SU-DHL-6 (cell line): ENCODE results near the gene IFNG-AS1.
A peak's percentile ranks its signal among the peaks of the same experiment; 100 is the strongest.

ENCODE experiments used
- H2AFZ ChIP-seq: fragments of 200-600 bp; sonication (generic); 2 replicates; pipeline ENCODE4 v1.6.1; 2014; ENCODE audit warnings: low read depth, mild to moderate bottlenecking, moderate library complexity, mixed read lengths, antibody characterized with exemption, low read length; ENCODE audit not compliant: severe bottlenecking
- H3F3A ChIP-seq: fragments of 200-600 bp; shearing (Covaris generic); 2 replicates; pipeline ENCODE4 v1.6.0; 2016; ENCODE audit warnings: antibody characterized with exemption, mild to moderate bottlenecking; ENCODE audit not compliant: insufficient read depth
- H3K27ac ChIP-seq: fragments of 200-600 bp; sonication (generic); 2 replicates; pipeline ENCODE4 v1.5.1; 2016; ENCODE audit warnings: low read depth, mild to moderate bottlenecking, low read length, moderate library complexity, mixed read lengths
- H3K27me3 ChIP-seq: fragments of 200-600 bp; sonication (generic), shearing (Covaris generic); 2 replicates; pipeline ENCODE4 v1.6.0; 2014; ENCODE audit warnings: mild to moderate bottlenecking, low read length
- H3K36me3 ChIP-seq: fragments of 200-600 bp; sonication (generic); 2 replicates; pipeline ENCODE4 v1.6.1; 2014; ENCODE audit warnings: mild to moderate bottlenecking, low read length, mixed read lengths
- H3K4me2 ChIP-seq: fragments of 300-600, 200-600 bp; shearing (Covaris generic), sonication (generic); 2 replicates; pipeline ENCODE4 v1.6.0; 2014; ENCODE audit warnings: low read length, low read depth, mild to moderate bottlenecking; ENCODE audit not compliant: poor library complexity, severe bottlenecking
- H3K4me3 ChIP-seq: fragments of 200-600 bp; sonication (generic); 2 replicates; pipeline ENCODE4 v1.5.1; 2014; ENCODE audit warnings: antibody characterized with exemption, low read length, mild to moderate bottlenecking, mixed read lengths; ENCODE audit not compliant: insufficient read depth, poor library complexity, severe bottlenecking
- H3K79me2 ChIP-seq: fragments of 200-600 bp; sonication (generic); 2 replicates; pipeline ENCODE4 v1.6.1; 2014; ENCODE audit warnings: mild to moderate bottlenecking, low read length, moderate library complexity; ENCODE audit not compliant: insufficient read depth
- H3K9ac ChIP-seq: fragments of 200-600 bp; sonication (generic); 2 replicates; pipeline ENCODE4 v1.7.0; 2014; ENCODE audit warnings: mild to moderate bottlenecking, low read length
- H3K9me2 ChIP-seq: fragments of 200-600 bp; sonication (generic); replicated peaks from 2 replicates; pipeline ENCODE4 v1.6.1; 2014; ENCODE audit warnings: low read length; ENCODE audit not compliant: insufficient read depth
- H3K9me3 ChIP-seq: fragments of 200-600 bp; sonication (generic); 2 replicates; pipeline ENCODE4 v1.6.1; 2014; ENCODE audit warnings: low read length, mixed read lengths; ENCODE audit not compliant: insufficient read depth
- H4K20me1 ChIP-seq: fragments of 200-600 bp; sonication (generic); 2 replicates; pipeline ENCODE4 v1.6.1; 2014; ENCODE audit warnings: low read depth, mild to moderate bottlenecking, antibody characterized with exemption, low read length, moderate library complexity, mixed read lengths
- EZH2phosphoT487 ChIP-seq: fragments of 200-600 bp; sonication (generic), shearing (Covaris generic); conservative IDR thresholded peaks from 2 replicates; pipeline ENCODE4 v1.6.1; 2018; ENCODE audit warnings: mild to moderate bottlenecking, antibody characterized with exemption, low read length, moderate library complexity, mixed read lengths
- TF ChIP-seq, protein P1 (sequence below): fragments of 200-600 bp; sonication (generic); IDR thresholded peaks from one replicate; pipeline ENCODE4 v1.5.1; 2017; ENCODE audit warnings: antibody characterized with exemption, mild to moderate bottlenecking, low read length, moderate library complexity; ENCODE audit not compliant: insufficient read depth, poor library complexity, severe bottlenecking

The IFNG-AS1 gene

DNA sequence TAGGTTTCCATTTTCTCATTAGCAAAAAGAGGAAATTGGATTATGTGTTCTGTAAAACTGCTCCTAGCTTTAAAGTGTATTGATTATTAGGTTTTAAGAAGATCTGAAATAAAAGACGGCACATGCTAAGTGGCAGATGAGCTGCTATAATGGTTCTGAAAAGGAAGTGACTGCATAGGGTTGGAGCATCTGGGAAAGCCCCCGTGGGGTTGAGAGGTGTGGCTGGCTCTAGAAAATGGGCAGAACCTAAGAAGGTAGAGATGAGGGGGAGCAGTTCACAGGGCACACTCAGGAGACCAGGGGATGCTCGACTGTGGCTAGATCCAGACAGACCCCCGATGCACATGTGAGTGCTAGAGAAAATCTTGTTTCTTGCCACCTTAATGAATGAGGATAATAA, 1.9 kb downstream of the IFNG-AS1 start:
- peak overlapping the region; percentile 97 for H3K27ac ChIP-seq
- no peak for TF ChIP-seq EZH2phosphoT487
- TF ChIP-seq, protein P1, sequence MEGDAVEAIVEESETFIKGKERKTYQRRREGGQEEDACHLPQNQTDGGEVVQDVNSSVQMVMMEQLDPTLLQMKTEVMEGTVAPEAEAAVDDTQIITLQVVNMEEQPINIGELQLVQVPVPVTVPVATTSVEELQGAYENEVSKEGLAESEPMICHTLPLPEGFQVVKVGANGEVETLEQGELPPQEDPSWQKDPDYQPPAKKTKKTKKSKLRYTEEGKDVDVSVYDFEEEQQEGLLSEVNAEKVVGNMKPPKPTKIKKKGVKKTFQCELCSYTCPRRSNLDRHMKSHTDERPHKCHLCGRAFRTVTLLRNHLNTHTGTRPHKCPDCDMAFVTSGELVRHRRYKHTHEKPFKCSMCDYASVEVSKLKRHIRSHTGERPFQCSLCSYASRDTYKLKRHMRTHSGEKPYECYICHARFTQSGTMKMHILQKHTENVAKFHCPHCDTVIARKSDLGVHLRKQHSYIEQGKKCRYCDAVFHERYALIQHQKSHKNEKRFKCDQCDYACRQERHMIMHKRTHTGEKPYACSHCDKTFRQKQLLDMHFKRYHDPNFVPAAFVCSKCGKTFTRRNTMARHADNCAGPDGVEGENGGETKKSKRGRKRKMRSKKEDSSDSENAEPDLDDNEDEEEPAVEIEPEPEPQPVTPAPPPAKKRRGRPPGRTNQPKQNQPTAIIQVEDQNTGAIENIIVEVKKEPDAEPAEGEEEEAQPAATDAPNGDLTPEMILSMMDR, result no peak
- no peaks in the 10 kb centered on the region for H3K27me3 ChIP-seq
- H3K9ac ChIP-seq, result peak overlapping the region; percentile 73
- no peak overlapping the region for H2AFZ ChIP-seq
- H3K36me3 ChIP-seq, result peaks cover 18% of the 10 kb centered on the region; the same call in 1 of the 2 replicates
- no peaks in the 10 kb centered on the region for H4K20me1 ChIP-seq
- peaks cover 65% of the 10 kb centered on the region for H3K79me2 ChIP-seq
- peaks cover 35% of the 10 kb centered on the region for H3F3A ChIP-seq
- H3K9me3 ChIP-seq, result no peaks in the 10 kb centered on the region
- no peaks in the 10 kb centered on the region for H3K9me2 ChIP-seq
- peak overlapping the region; percentile 64 for H3K4me3 ChIP-seq
- H3K4me2 ChIP-seq, result peak overlapping the region; percentile 90

DNA sequence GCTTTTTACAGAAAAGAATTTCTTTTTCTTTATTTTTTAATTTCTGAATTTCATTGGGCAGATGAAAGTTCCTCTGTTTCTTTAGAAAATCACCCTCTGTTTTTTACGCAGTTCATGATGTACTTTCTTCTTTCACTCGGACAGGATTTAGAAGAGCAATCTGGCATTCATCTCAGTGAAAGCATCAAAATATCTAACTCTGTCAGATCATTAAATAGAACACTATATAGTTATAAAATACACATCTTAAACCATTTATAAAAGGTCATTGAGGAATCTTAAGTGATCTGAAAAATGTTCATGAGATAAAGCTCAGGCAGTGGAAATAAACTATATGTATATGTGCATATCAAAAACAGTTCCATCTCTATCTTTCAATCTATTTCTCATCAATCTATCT, 3.9 kb downstream of the IFNG-AS1 start:
- Histone ChIP-seq H3K27me3 (no peaks in the 10 kb centered on the region), H2AFZ (no peak overlapping the region), H3K4me2 (peak overlapping the region; percentile 90), H3K27ac (peak overlapping the region; percentile 97; the same call in 1 of the 2 replicates), H4K20me1 (no peaks in the 10 kb centered on the region), H3K36me3 (peaks cover 37% of the 10 kb centered on the region), H3K9me2 (no peaks in the 10 kb centered on the region), H3K9ac (peak overlapping the region; percentile 73), H3K4me3 (peak overlapping the region; percentile 64), H3F3A (peaks cover 28% of the 10 kb centered on the region), H3K9me3 (no peaks in the 10 kb centered on the region), H3K79me2 (peaks cover 72% of the 10 kb centered on the region)
- no peak for TF ChIP-seq EZH2phosphoT487
- TF ChIP-seq, protein P1, result no peak

DNA sequence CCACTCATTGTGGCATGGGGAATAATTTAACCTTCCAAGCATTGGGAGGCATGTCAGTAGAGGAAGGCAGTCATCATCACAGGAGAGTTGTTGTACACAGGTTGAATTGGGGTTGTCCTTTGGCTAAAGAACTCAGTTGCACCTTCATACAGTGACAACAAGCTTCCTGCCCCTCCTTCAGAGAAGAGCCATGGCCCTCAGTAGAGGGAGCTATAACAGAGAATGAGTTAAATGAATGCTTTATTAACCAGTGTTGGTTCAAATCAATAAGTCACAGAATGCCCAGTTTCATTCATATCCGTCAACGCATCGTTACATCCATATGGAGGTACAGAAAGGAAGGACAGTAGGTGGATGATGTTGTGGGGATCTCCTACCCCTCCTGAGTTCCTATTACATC, 4.8 kb downstream of the IFNG-AS1 start:
- Histone ChIP-seq H3K9ac (no peak overlapping the region), H3K27ac (peak overlapping the region; percentile 97; the same call in 1 of the 2 replicates), H3K4me2 (peak overlapping the region; percentile 90), H3K27me3 (no peaks in the 10 kb centered on the region), H3K36me3 (peaks cover 45% of the 10 kb centered on the region), H4K20me1 (no peaks in the 10 kb centered on the region), H3K4me3 (no peak overlapping the region), H3K9me3 (no peaks in the 10 kb centered on the region), H3K79me2 (peaks cover 79% of the 10 kb centered on the region), H3K9me2 (no peaks in the 10 kb centered on the region), H2AFZ (no peak overlapping the region), H3F3A (peaks cover 22% of the 10 kb centered on the region)
- TF ChIP-seq, protein P1, result peak; percentile 18
- TF ChIP-seq EZH2phosphoT487, result no peak

DNA sequence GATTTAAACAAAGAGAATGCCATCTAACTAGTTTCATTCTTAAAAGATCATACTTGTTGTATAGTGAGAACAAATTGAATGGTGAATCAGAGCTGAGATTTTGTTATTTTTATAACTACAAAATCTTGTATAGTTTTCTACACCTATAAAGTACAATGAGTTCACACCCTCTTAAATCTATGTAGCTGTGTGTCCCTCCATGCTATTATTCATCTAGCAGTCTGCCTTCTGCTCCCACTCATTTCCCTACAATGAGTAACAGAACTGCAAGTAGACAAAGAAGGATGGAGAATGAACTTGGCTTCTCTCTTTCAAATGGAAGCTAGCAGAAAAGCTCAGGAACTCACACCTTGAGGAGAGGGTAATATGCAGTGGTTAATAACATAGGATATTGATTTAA, 7.1 kb downstream of the IFNG-AS1 start:
- H4K20me1 ChIP-seq, result no peaks in the 10 kb centered on the region
- no peaks in the 10 kb centered on the region for H3K27me3 ChIP-seq
- H3K36me3 ChIP-seq, result peaks cover 53% of the 10 kb centered on the region
- H3K79me2 ChIP-seq, result peaks cover 69% of the 10 kb centered on the region
- no peaks in the 10 kb centered on the region for H3K9me3 ChIP-seq
- TF ChIP-seq, protein P1, result no peak
- TF ChIP-seq EZH2phosphoT487, result no peak
- no peak overlapping the region for H3K27ac ChIP-seq
- no peak overlapping the region for H3K4me2 ChIP-seq
- H2AFZ ChIP-seq, result no peak overlapping the region
- H3K4me3 ChIP-seq, result no peak overlapping the region
- H3K9ac ChIP-seq, result no peak overlapping the region
- H3F3A ChIP-seq, result peaks cover 12% of the 10 kb centered on the region; the same call in 1 of the 2 replicates
- H3K9me2 ChIP-seq, result no peaks in the 10 kb centered on the region
